ENCODE results near the gene UBE2S.
"Not testable (repeated sequence)": the region's sequence is repeated elsewhere in the genome, so short reads cannot be mapped to it uniquely, and the experiment has no call there.

Gene UBE2S

DNA sequence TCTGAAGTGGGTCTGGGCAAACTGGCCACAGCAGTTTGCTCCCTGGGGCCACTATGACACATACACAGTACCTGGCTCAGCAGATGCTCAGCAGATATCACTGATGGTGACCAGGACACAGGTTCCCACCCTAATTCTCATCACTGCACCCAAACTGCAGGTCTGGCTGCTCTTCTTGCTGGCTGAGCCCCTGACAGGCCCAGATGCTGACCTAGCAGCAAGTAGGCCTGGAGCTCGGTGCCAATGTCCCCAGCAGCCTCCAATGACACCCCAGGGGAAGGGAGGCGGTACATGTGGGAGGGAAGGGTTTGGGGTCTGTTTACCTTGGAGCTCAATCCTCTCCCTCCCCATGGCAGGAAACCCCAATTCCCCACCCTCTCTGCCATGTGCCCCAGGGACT, 5.1 kb downstream of the UBE2S start:
- TF ChIP-seq, protein P1, sequence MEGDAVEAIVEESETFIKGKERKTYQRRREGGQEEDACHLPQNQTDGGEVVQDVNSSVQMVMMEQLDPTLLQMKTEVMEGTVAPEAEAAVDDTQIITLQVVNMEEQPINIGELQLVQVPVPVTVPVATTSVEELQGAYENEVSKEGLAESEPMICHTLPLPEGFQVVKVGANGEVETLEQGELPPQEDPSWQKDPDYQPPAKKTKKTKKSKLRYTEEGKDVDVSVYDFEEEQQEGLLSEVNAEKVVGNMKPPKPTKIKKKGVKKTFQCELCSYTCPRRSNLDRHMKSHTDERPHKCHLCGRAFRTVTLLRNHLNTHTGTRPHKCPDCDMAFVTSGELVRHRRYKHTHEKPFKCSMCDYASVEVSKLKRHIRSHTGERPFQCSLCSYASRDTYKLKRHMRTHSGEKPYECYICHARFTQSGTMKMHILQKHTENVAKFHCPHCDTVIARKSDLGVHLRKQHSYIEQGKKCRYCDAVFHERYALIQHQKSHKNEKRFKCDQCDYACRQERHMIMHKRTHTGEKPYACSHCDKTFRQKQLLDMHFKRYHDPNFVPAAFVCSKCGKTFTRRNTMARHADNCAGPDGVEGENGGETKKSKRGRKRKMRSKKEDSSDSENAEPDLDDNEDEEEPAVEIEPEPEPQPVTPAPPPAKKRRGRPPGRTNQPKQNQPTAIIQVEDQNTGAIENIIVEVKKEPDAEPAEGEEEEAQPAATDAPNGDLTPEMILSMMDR (IDR thresholded peaks at IDR 0.05; ENCODE audit: control insufficient read depth, extremely low read depth, insufficient read depth) = no peak
- DNase-seq (ENCODE audit: low read depth) = no peak
- no peak overlapping the region for H3K4me3 ChIP-seq (ENCODE audit: low read depth, low read length)

DNA sequence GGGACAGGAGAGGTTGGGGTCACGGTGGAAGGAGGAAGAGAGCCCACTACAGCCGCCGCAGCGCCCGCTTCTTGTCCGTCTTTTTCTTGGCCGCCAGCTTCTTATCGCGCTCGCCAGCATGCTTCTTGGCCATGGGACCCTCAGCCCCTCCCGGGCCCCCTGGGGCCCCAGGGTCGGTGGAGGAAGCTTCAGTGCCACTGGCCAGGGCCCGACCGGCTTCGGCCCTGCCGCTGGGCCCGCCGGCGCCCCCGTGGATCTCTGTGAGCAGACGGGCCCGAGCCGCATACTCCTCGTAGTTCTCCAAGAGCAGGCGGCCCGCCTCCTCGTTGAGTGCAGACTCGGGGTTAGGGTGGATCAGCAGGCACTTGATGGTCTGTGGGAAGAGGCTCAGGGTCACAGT, 6.2 kb downstream of the UBE2S start:
- DNase-seq (ENCODE audit: low read depth); H3K4me3 ChIP-seq (ENCODE audit: low read depth, low read length): not testable (repeated sequence)

DNA sequence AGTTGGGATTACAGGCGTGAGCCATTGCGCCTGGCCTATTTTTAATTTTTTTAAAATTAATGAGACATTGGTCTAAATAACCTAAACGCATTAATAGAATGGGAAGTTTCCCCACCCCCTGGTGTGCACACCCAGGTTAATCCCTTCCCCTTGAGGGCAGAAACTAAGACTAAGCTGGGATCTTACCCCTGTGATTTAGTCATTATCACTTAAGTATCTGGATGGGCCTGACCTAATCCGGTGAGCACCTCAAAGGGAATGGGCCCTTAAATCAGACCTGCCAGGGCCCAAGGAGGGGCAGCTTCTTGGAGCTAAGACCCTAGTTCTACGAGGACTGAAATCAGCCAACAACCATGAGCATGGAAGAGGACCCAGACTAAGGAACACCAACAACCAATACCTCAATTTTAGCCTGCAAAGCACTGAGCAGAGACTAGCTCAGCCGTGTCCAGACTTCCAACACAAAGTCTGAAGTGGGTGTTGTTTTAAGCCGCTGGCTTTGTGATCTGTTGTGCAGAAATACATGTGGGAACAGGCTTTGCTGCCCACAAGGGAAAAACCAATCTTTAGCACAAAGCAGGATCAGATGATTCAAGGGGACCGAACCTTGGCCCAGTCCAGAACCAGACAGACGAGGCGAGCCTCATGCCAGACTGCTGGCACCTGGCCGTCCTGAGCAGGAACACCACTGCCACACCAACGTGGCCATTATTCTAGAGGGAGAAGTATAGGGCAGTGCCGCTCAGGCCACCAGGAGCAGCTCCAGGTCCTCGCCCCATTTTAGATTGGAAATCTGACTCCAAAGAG, 7.1 kb downstream of the UBE2S start:
- TF ChIP-seq, protein P1 (IDR thresholded peaks at IDR 0.05; ENCODE audit: control insufficient read depth, extremely low read depth, insufficient read depth) = no peak
- no peak for DNase-seq (ENCODE audit: low read depth)

DNA sequence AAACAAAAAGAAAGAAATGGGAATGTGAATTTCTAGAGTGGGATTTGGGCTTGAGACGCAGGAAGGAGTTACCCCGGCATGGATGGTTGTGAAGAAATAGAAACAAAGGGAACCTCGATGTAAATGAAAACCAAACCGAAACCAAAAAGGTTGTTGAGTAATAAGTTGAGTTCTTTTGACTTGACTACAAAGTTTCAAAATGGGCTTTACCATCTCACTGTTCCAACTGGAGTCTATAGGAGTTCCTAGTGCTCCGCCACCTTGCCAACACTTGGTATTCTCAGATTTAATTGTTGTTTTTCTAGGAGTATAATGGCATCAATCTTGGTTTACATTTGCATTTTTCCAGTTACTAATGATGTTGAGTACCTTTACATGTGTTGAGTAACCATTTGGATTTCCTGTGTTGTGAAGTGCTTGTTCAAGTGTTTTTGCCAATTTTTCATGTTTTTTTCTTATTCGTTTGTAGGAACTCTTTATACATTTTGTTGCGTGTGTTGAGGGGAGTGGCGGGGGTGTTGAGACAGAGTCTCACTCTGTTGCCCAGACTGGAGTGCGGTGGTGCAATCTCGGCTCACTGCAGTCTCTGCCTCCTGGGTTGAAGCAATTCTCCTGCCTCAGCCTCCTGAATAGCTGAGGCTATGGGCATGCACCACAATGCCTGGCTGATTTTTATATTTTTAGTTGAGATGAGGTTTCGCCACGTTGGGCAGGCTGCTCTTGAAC, 9.2 kb downstream of the UBE2S start:
- no peak overlapping the region for H3K4me3 ChIP-seq (ENCODE audit: low read depth, low read length)
- TF ChIP-seq, protein P1 (IDR thresholded peaks at IDR 0.05; ENCODE audit: control insufficient read depth, extremely low read depth, insufficient read depth) = no peak
- DNase-seq (ENCODE audit: low read depth) = no peak

More for the DNA sequence above, 7.1 kb downstream of the UBE2S start:
- H3K4me3 ChIP-seq (ENCODE audit: low read depth, low read length) = no peak overlapping the region

DNA sequence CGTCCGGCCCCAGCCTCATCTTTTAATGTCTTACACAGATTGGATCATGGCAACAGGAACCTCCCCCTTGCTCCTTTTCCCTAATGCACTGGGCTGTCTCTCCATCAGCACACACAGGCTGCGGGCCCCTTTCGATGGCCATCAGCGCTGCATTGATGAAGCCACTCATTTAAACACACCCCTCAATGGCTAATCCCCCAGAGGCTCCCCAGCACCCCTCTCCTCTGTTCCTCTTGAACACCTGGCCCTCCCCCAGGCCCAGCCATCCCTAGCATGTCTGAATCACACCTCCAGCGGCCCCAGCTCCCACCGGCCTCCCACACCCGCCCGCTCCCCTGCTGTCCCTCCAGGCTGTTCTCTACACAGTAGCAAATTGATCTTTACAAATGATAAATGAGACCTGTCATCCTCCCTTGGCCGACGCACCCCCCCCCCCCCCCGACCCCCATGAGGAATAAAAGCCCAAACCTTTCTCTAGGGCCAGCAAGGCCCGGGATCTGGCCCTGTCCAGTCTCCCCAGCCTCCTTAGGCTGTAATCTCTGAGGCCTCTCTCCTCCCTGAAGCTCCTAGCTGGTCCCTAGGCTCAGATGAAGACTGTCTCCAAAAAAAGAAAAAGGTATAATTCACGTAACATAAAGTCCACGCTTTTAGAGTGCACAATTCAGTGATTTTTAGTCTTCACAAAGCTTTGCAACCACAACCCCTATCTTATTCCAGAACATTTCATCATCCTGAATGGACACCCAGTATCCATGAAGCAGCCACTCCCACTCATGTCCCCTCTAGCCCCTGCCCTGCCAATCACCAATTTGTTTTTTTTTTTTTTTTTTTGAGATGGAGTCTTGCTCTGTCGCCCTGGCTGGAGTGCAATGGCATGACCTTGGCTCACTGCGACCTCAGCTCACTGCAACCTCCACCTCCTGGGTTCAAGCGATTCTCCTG, 14.5 kb downstream of the UBE2S start:
- DNase-seq (ENCODE audit: low read depth) = no peak
- TF ChIP-seq, protein P1 (IDR thresholded peaks at IDR 0.05; ENCODE audit: control insufficient read depth, extremely low read depth, insufficient read depth) = no peak
- no peak overlapping the region for H3K4me3 ChIP-seq (ENCODE audit: low read depth, low read length)

DNA sequence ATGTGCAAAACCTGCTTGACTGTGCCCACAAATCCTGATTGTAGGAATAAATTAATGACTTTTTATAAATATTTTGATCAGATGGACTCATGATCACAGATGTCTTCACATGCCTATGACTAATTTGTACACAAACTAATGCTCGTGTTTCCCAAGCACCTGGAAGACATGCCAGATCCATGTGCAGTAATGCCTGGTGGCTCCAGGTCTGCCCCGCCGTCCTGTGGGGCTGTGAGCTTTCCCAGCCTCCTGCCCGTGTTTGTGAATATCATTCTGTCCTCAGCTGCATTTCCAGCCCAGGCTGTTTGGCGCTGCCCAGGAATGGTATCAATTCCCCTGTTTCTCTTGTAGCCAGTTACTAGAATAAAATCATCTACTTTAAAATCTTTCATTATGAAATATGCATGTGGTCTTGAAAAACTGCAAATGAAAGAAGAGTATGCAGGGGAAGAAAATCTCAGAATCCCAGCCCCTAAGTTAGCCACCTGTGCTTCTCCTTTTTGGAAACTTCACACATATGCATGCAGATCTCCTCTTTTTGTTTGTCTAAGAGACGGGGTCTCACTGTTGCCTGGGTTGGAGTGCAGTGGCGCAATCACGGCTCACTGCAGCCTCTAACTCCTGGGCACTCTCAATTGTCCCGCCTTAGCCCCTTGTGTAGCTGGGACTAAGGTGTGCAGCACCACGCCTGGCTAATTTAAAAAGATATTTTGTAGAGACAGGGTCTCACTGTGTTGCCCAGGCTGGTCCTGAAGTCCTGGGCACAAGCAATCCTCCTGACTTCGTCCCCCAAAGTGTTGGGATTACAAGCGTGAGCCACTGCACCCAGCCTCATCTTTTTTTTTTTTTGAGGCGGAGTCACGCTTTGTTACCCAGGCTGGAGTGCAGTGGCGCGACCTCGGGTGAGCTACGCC, 15.6 kb downstream of the UBE2S start:
- DNase-seq (ENCODE audit: low read depth) = no peak
- no peak overlapping the region for H3K4me3 ChIP-seq (ENCODE audit: low read depth, low read length)

More for the DNA sequence above, 15.6 kb downstream of the UBE2S start:
- TF ChIP-seq, protein P1 (IDR thresholded peaks at IDR 0.05; ENCODE audit: control insufficient read depth, extremely low read depth, insufficient read depth) = no peak

Measured in LNCaP clone FGC (cell line).